H1 (cell line): ENCODE data around the gene NOP9.

ENCODE experiments used
- ATF2 ChIP-seq: IDR thresholded peaks from 2 replicates; pipeline ENCODE4 v1.6.1; 2012; ENCODE audit warnings: low read length, inconsistent platforms
- BRCA1 ChIP-seq: IDR thresholded peaks from 2 replicates; pipeline ENCODE4 v1.6.1; 2012; ENCODE audit warnings: low read depth, low read length, improper control_type of control experiment
- CTCF ChIP-seq, 3 experiments: IDR thresholded peaks; 1 replicate in 2 of 3; 2 replicates in 1 of 3; pipeline versions ENCODE4 v1.5.1 to v1.6.1; 2011; ENCODE audit warnings: low read length in 3 of 3, mild to moderate bottlenecking in 3 of 3, inconsistent platforms in 2 of 3, low read depth in 1 of 3, moderate library complexity in 1 of 3; ENCODE audit not compliant: insufficient read depth in 1 of 3; ENCODE audit errors: control extremely low read depth in 1 of 3
- PHF8 ChIP-seq: fragments of 200-600 bp; sonication (generic); conservative IDR thresholded peaks from 2 replicates; pipeline ENCODE4 v1.7.1; 2012; ENCODE audit warnings: low read depth, mild to moderate bottlenecking, inconsistent platforms, low read length, moderate library complexity
- POLR2AphosphoS5 ChIP-seq: IDR thresholded peaks from 2 replicates; pipeline ENCODE4 v1.6.1; 2011; ENCODE audit warnings: low read depth, low read length
- POU5F1 ChIP-seq: IDR thresholded peaks from 2 replicates; pipeline ENCODE4 v1.6.1; 2011; ENCODE audit warnings: low read depth, mild to moderate bottlenecking, low read length, moderate library complexity
- RAD21 ChIP-seq, 2 experiments: IDR thresholded peaks in 1 of 2; conservative IDR thresholded peaks in 1 of 2; 2 replicates each; pipeline ENCODE4 v1.6.1; 2011; ENCODE audit warnings: low read depth in 2 of 2, low read length in 2 of 2, improper control_type of control experiment in 1 of 2, inconsistent platforms in 1 of 2, mild to moderate bottlenecking in 1 of 2, moderate library complexity in 1 of 2
- TAF1 ChIP-seq: IDR thresholded peaks from 2 replicates; pipeline ENCODE4 v1.6.1; 2011; ENCODE audit warnings: mild to moderate bottlenecking, low read depth, low read length
- TCF12 ChIP-seq: IDR thresholded peaks from 2 replicates; pipeline ENCODE4 v1.6.1; 2011; ENCODE audit warnings: low read depth, mild to moderate bottlenecking, low read length

DNA sequence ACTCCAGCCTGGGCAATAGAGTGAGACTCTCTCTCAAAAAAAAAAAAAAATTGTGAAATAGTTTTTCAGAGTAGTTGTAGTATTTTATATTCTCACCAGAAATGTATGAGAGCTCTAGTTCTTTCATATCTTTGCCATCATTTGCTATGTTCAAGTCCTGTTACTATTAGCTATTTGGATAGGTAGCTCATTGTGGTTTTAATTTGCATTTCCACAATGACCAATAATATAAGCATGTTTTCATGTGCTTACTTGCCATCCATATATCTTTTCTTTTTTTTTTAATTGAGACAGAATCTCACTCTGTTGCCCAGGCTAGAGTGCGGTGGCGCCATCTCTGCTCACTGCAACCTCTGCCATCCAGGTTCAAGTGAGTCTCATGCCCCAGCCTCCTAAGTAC is 48.5 kb downstream of the NOP9 start:
- TF ChIP-seq TCF12 (no peak), CTCF (IDR thresholded peaks at IDR 0.05; ENCODE audit: control extremely low read depth in 1 of 3, insufficient read depth in 1 of 3, low read depth in 1 of 3, low read length in 3 of 3) (no peak), POU5F1 (no peak), TAF1 (no peak), POLR2AphosphoS5 (no peak), PHF8 (no peak), ATF2 (no peak), RAD21 (IDR thresholded peaks at IDR 0.05 in 1 of 2, conservative IDR thresholded peaks at IDR 0.05 in 1 of 2; ENCODE audit: low read depth in 2 of 2, low read length in 2 of 2) (no peak), BRCA1 (no peak)
